ENCODE data around the gene AASDHPPT.

The AASDHPPT gene

GRCh38 chr11:106082096-106082495 lies 4.6 kb downstream of the AASDHPPT start:
- DNase-seq (ENCODE audit: low read depth in 1 of 2, low spot score in 1 of 2): no peak

GRCh38 chr11:106086135-106086534 lies 8.7 kb downstream of the AASDHPPT start:
- no peak for DNase-seq (ENCODE audit: low read depth in 1 of 2, low spot score in 1 of 2)

DNA sequence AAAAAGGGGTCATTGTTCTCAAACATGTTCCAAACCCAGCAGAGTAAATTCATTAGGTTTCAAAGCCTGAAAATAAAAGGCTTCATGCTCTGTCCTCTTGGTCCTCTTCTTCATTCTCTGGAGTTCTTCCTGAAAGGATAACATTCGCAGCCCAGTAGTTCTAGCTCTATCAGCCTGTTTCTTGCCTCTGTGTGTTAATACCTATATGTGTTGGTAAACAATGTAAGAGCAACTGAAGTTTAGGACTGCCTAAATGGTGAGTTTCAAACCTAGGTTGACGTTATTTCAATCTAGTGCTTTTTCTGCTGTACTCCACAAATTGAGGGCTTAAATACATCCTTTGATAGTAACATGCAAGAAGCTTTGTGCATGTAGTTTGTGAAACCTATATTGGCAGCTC lies 9.4 kb downstream of the AASDHPPT start:
- no peak for DNase-seq (ENCODE audit: low read depth in 1 of 2, low spot score in 1 of 2)

GRCh38 chr11:106087815-106088435 lies 10.5 kb downstream of the AASDHPPT start:
- DNase-seq (ENCODE audit: low read depth in 1 of 2, low spot score in 1 of 2): no peak

GRCh38 chr11:106088896-106089295 lies 11.4 kb downstream of the AASDHPPT start:
- no peak for DNase-seq (ENCODE audit: low read depth in 1 of 2, low spot score in 1 of 2)

DNA sequence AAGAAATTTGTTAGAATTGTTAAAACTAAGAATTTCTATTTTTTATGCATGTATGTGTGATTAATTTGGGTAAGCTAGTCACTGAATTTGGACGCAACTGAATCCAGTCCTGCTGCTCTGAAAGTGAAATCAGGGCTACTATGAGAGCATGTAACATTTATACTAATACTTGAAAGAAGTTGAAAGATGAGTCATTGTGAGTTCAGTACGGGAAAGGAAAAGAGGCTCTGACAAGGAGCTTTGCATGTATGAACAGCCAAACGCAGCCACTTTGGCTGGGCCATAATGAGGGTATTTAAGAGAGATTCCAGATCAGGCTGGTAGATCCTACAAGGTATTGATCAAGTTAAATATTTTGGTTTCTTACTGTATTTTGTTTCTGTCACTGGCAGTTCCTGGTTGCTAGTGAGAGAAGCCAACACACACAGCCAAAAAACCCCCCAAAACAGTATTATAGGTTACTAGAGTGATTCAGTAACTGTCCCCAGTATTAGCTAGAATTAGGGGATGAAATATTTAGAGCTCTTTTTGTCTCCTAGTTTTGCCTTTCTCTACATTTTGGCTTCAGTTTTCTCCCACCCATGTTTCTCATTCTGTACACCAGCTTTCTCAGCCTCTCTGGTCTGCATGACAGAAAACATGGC lies 14.1 kb downstream of the AASDHPPT start:
- no peak for DNase-seq (ENCODE audit: low read depth in 1 of 2, low spot score in 1 of 2)

DNA sequence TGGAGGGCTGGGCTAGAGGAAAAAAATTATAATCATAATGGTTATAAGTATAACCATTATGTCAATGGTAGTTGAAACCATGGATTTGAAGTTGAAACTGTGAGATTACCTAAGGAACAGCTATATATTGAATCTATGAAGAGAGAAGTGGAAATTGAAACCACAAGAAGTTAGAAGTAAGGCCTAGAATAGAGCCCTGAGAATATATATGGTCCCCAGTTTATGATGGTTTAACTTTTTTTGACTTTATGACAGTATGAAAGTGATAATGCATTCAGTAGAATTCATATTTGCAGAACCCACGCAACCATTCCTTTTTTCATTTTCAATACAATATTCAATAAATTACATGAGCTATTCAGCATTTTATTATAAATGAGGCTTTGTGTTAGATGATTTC lies 15.0 kb downstream of the AASDHPPT start:
- no peak for DNase-seq (ENCODE audit: low read depth in 1 of 2, low spot score in 1 of 2)

GRCh38 chr11:106098893-106099553 lies 21.6 kb downstream of the AASDHPPT start:
- no peak for DNase-seq (ENCODE audit: low read depth in 1 of 2, low spot score in 1 of 2)

GRCh38 chr11:106101370-106101769 lies 23.9 kb downstream of the AASDHPPT start:
- no peak for DNase-seq (ENCODE audit: low read depth in 1 of 2, low spot score in 1 of 2)

DNA sequence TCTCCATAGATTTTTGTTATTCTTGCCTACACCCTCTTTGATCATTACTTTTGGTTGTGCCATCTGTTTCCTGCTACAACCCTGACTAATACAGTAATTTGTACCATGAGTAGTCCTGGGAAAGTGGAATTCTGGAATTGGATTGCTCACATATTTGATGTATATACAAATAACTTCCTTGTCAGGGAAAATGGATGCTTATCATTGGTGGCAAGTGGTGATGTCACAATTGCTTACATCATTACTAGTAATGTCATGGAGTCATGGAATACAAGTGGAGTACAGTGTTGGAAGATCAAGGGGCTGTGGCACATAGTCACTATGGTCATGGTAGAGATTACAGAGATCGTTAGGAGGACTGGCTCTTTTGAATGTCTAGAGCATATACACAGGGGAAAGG lies 24.4 kb downstream of the AASDHPPT start:
- DNase-seq (ENCODE audit: low read depth in 1 of 2, low spot score in 1 of 2): no peak

GRCh38 chr11:106105986-106106385 lies 28.5 kb downstream of the AASDHPPT start:
- no peak for DNase-seq (ENCODE audit: low read depth in 1 of 2, low spot score in 1 of 2)

- no peak for DNase-seq (ENCODE audit: low read depth in 1 of 2, low spot score in 1 of 2)
Measured at GRCh38 chr11:106121570-106122320, 44.3 kb downstream of the AASDHPPT start.

DNA sequence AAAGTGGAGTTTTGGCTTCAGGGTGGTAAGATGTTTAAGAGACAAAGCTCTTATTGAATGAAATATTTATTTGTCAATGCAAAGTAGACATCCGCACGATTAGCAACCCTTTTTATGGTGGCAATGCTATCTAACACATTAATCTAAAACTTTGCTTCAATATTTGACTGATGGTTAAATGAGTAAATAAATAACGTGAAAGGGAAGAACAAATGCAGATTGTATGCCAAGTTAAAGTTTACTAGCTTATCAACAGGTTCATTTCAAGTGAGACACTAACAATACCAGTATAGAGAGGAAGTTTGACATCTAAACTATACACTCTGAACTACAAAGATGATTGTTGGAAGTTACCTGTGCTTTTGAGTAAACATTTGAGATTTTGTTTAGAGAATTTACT lies 50.1 kb downstream of the AASDHPPT start:
- DNase-seq (ENCODE audit: low read depth in 1 of 2, low spot score in 1 of 2): no peak

DNA sequence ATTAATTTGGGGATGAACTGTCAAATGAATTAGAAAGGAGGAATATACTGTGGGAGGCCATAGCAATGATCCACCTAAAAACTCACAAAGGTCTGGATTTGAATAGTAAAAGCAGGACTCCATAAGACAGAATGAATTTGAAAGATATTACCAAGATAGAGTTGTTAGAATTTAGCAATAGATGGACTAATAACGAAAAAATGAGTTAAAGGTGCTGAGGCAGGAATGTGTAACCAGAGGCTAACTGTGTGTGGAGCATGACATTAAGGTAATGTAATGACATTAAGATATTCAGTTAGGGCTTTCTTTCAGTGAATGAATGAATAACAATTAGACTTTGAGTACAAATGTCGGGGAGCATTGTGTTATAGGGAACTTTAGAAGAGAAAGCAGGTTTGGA lies 51.3 kb downstream of the AASDHPPT start:
- DNase-seq (ENCODE audit: low read depth in 1 of 2, low spot score in 1 of 2): no peak

GRCh38 chr11:106131998-106132397 lies 54.5 kb downstream of the AASDHPPT start:
- no peak for DNase-seq (ENCODE audit: low read depth in 1 of 2, low spot score in 1 of 2)

GRCh38 chr11:106132582-106133354 lies 55.3 kb downstream of the AASDHPPT start:
- DNase-seq (ENCODE audit: low read depth in 1 of 2, low spot score in 1 of 2): no peak

DNA sequence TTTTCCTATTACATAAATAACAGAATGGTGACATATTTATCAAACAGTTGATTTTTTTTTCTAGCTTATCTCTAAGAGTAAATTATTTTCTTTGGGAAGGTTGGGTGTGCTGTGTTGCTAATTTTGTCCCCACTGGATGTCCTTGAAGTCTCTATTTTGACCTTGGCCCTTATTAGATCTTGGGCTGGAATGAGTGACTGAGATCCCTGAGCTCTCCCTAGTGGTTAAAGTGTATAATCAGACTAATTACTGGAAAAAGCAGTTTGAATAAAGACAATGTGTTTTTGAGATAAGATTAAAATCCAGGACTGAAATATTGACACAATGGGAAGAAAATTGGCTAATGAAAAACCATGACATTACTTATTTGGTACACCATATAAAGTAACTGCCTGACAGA lies 56.1 kb downstream of the AASDHPPT start:
- DNase-seq (ENCODE audit: low read depth in 1 of 2, low spot score in 1 of 2): no peak

- no peak for DNase-seq (ENCODE audit: low read depth in 1 of 2, low spot score in 1 of 2)
Measured at GRCh38 chr11:106137061-106137460, 59.6 kb downstream of the AASDHPPT start.

DNA sequence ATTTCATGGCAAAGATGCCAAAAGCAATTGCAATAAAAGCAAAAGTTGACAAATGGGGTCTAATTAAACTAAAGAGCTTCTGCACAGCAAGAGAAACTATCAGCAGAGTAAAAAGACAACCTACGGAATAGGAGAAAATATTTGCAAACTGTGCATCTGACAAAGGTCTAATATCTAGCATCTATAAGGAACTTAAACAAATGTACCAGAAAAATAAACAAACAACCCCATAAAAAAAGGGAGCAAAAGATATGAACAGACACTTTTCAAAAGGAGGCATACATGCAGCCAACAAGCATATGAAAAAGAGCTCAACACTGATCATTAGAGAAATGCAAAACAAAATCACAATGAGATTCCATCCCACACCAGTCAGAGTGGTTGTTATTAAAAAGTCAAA lies 60.3 kb downstream of the AASDHPPT start:
- DNase-seq (ENCODE audit: low read depth in 1 of 2, low spot score in 1 of 2): no peak
